Measurements from ENCODE around the gene MAGI2. TPM values are rescaled to one million over a fixed set of nuclear protein-coding genes. Genes with fewer than 3 reads are reported as not detected.

The MAGI2 gene
- total RNA-seq, 2 donors from 2014 or later: 3.9 to 10.5 TPM

- no peaks in the 10 kb centered on the region for H3K36me3 ChIP-seq (replicated peaks in 1 of 2; ENCODE audit: insufficient read depth in 1 of 2, low read depth in 2 of 2)
- WGBS, 2 donors: 73 to 84% methylated on average over 3 of the region's 3 CpGs
- DNase-seq (no peak), ATAC-seq (no peak)
- no peaks in the 10 kb centered on the region for H3K27me3 ChIP-seq
- no peak overlapping the region for H3K27ac ChIP-seq
- no peaks in the 10 kb centered on the region for H3K9me3 ChIP-seq
- intact Hi-C loops (cut with DNase I): no loop called here
- H3K4me3 ChIP-seq: no peak overlapping the region
- TF ChIP-seq, protein P1, sequence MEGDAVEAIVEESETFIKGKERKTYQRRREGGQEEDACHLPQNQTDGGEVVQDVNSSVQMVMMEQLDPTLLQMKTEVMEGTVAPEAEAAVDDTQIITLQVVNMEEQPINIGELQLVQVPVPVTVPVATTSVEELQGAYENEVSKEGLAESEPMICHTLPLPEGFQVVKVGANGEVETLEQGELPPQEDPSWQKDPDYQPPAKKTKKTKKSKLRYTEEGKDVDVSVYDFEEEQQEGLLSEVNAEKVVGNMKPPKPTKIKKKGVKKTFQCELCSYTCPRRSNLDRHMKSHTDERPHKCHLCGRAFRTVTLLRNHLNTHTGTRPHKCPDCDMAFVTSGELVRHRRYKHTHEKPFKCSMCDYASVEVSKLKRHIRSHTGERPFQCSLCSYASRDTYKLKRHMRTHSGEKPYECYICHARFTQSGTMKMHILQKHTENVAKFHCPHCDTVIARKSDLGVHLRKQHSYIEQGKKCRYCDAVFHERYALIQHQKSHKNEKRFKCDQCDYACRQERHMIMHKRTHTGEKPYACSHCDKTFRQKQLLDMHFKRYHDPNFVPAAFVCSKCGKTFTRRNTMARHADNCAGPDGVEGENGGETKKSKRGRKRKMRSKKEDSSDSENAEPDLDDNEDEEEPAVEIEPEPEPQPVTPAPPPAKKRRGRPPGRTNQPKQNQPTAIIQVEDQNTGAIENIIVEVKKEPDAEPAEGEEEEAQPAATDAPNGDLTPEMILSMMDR (IDR thresholded peaks at IDR 0.05): no peak
- TF ChIP-seq POLR2A (IDR thresholded peaks at IDR 0.05): no peak
- no peaks in the 10 kb centered on the region for H3K4me1 ChIP-seq
Measured at GRCh38 chr7:78433421-78433820, 1020.0 kb downstream of the MAGI2 start.

GRCh38 chr7:78429878-78430277, 1023.6 kb downstream of the MAGI2 start:
- H3K9me3 ChIP-seq: no peaks in the 10 kb centered on the region
- no peaks in the 10 kb centered on the region for H3K4me1 ChIP-seq
- no peak overlapping the region for H3K27ac ChIP-seq
- DNase-seq (no peak), ATAC-seq (no peak)
- intact Hi-C loops (cut with DNase I): no loop called here
- WGBS, 2 donors: 68 to 70% methylated on average over 1 of the region's 1 CpG
- no peaks in the 10 kb centered on the region for H3K36me3 ChIP-seq (replicated peaks in 1 of 2; ENCODE audit: insufficient read depth in 1 of 2, low read depth in 2 of 2)
- no peak overlapping the region for H3K4me3 ChIP-seq
- H3K27me3 ChIP-seq: no peaks in the 10 kb centered on the region
- no peak for TF ChIP-seq POLR2A (IDR thresholded peaks at IDR 0.05)
- TF ChIP-seq, protein P1 (IDR thresholded peaks at IDR 0.05): no peak

- no peak overlapping the region for H3K27ac ChIP-seq
- H3K27me3 ChIP-seq: no peaks in the 10 kb centered on the region
- no peak for DNase-seq
- 63 to 77% methylated on average over 1 of the region's 1 CpG for WGBS, 2 donors
- no peak for ATAC-seq
- H3K4me1 ChIP-seq: no peaks in the 10 kb centered on the region
- intact Hi-C loops (cut with DNase I): no loop called here
- no peak for TF ChIP-seq POLR2A (IDR thresholded peaks at IDR 0.05)
- TF ChIP-seq, protein P1 (IDR thresholded peaks at IDR 0.05): no peak
- no peaks in the 10 kb centered on the region for H3K36me3 ChIP-seq (replicated peaks in 1 of 2; ENCODE audit: insufficient read depth in 1 of 2, low read depth in 2 of 2)
- H3K9me3 ChIP-seq: no peaks in the 10 kb centered on the region
- no peak overlapping the region for H3K4me3 ChIP-seq
Measured at GRCh38 chr7:78427209-78427608, 1026.3 kb downstream of the MAGI2 start.

- Histone ChIP-seq H3K27ac (no peak overlapping the region), H3K4me1 (no peaks in the 10 kb centered on the region), H3K36me3 (replicated peaks in 1 of 2; ENCODE audit: insufficient read depth in 1 of 2, low read depth in 2 of 2) (no peaks in the 10 kb centered on the region), H3K9me3 (no peaks in the 10 kb centered on the region), H3K4me3 (no peak overlapping the region), H3K27me3 (no peaks in the 10 kb centered on the region)
- intact Hi-C loops (cut with DNase I): no loop called here
- 50 to 56% methylated on average over 1 of the region's 1 CpG for WGBS, 2 donors
- ATAC-seq (no peak), DNase-seq (no peak)
- no peak for TF ChIP-seq POLR2A (IDR thresholded peaks at IDR 0.05)
- TF ChIP-seq, protein P1 (IDR thresholded peaks at IDR 0.05): no peak
Measured at GRCh38 chr7:78420001-78420400, 1033.5 kb downstream of the MAGI2 start.

DNA sequence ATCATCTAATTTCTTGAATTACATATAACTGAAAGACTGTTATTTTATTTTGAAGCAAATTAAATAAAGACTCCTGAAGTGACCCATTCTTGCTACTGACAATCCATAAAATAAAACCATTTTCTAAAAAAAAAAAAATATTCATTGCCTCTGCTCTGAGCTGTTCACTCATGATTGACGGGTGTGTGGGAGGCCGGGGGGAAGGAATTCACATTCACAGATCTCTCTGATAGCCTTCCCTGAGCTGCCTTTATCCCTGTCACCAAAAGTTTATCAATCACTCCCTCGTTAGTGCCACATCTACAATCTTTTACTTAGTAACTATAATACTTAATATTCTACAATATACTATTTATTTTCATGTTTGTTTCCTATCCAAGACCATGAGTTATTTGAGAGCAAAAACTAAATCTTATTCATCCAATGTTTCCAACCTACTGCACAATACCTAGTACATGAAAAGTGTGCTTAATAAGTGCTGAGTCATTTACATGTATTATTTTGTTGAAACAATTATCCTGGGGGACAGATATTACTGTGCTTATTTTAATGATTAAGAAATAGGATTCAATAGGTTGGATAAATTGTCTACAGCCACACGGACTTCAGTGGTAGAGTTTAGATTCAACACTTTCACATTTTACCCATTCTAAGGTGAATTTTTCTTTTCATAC, 1036.2 kb downstream of the MAGI2 start:
- 80 to 83% methylated on average over 4 of the region's 4 CpGs for WGBS, 2 donors
- Histone ChIP-seq H3K4me3 (no peak overlapping the region), H3K36me3 (replicated peaks in 1 of 2; ENCODE audit: insufficient read depth in 1 of 2, low read depth in 2 of 2) (no peaks in the 10 kb centered on the region), H3K4me1 (peaks cover 8% of the 10 kb centered on the region), H3K9me3 (no peaks in the 10 kb centered on the region), H3K27me3 (no peaks in the 10 kb centered on the region), H3K27ac (no peak overlapping the region)
- no peak for ATAC-seq
- TF ChIP-seq POLR2A (IDR thresholded peaks at IDR 0.05): no peak
- intact Hi-C loops (cut with DNase I): no loop called here
- no peak for DNase-seq

Data from body of pancreas (tissue), 4 donors.